Prostate gland (tissue), 2 donors: Measurements from ENCODE around the gene PAK5.

Experiments
- CTCF ChIP-seq, 4 experiments: fragments of 200-600 bp in 2 of 4; fragments of 450-650 bp in 2 of 4; sonication (generic) in 2 of 4; IDR thresholded peaks; 1 replicate in 3 of 4; 2 replicates in 1 of 4; pipeline ENCODE4 v1.5.1; 2016 to 2019; ENCODE audit warnings: antibody characterized with exemption in 4 of 4, mild to moderate bottlenecking in 2 of 4, moderate library complexity in 2 of 4
- POLR2A ChIP-seq: fragments of 450-650 bp; IDR thresholded peaks from one replicate; pipeline ENCODE4 v1.6.1; 2016; ENCODE audit warnings: antibody characterized with exemption, mild to moderate bottlenecking

- TF ChIP-seq POLR2A (no peak), CTCF (IDR thresholded peaks at IDR 0.05) (no peak)
Observed at GRCh38 chr20:9616455-9616805, 222.4 kb downstream of the PAK5 start.
